AG09309 (cell line): Measurements from ENCODE around the gene TRPM3.
A peak's percentile ranks its signal among the peaks of the same experiment; 100 is the strongest.

Experiments used
- DNase-seq: peaks from one replicate; pipeline ENCODE4 v3.0.0-alpha.2; 2010; ENCODE audit warnings: low read depth
- H3K4me3 ChIP-seq: 2 replicates; pipeline ENCODE4 v1.5.1; 2011; ENCODE audit warnings: mild to moderate bottlenecking, low read depth, low read length, moderate library complexity; ENCODE audit not compliant: control insufficient read depth
- CTCF ChIP-seq: IDR thresholded peaks from 2 replicates; pipeline ENCODE4 v1.5.1; 2011; ENCODE audit warnings: mild to moderate bottlenecking, low read depth, low read length, inconsistent platforms; ENCODE audit not compliant: insufficient read depth, control insufficient read depth; ENCODE audit errors: missing control alignments

The TRPM3 gene

GRCh38 chr9:70488098-70488792 is 633.2 kb downstream of the TRPM3 start:
- no peak for DNase-seq
- no peak for TF ChIP-seq CTCF
- no peak overlapping the region for H3K4me3 ChIP-seq

- no peak overlapping the region for H3K4me3 ChIP-seq
- no peak for DNase-seq
- no peak for TF ChIP-seq CTCF
These were observed 635.3 kb downstream of the TRPM3 start for GRCh38 chr9:70486127-70486526.

GRCh38 chr9:70485273-70485858 is 636.1 kb downstream of the TRPM3 start:
- DNase-seq: no peak
- TF ChIP-seq CTCF: no peak
- no peak overlapping the region for H3K4me3 ChIP-seq

GRCh38 chr9:70484232-70485130 is 636.9 kb downstream of the TRPM3 start:
- no peak overlapping the region for H3K4me3 ChIP-seq
- TF ChIP-seq CTCF: peak; percentile 79
- no peak for DNase-seq

GRCh38 chr9:70481471-70481870 is 640.0 kb downstream of the TRPM3 start:
- no peak overlapping the region for H3K4me3 ChIP-seq
- TF ChIP-seq CTCF: no peak
- DNase-seq: no peak

GRCh38 chr9:70480405-70480980 is 640.9 kb downstream of the TRPM3 start:
- no peak overlapping the region for H3K4me3 ChIP-seq
- DNase-seq: no peak
- no peak for TF ChIP-seq CTCF
